ENCODE data around the gene RPL36. TPM values are rescaled to one million over a fixed set of nuclear protein-coding genes. Genes with fewer than 3 reads are reported as not detected.
"Not testable (repeated sequence)": the region's sequence is repeated elsewhere in the genome, so short reads cannot be mapped to it uniquely, and the experiment has no call there.

RPL36 gene
- polyA plus RNA-seq, 2 of the 4 experiments (the other 2 are of a cell fraction), result 368 to 1,385 TPM

- no peak for TF ChIP-seq USF2 (IDR thresholded peaks at IDR 0.05)
- peak; percentile 62 for TF ChIP-seq CTCF (IDR thresholded peaks at IDR 0.05)
- no peak for TF ChIP-seq EHMT2 (IDR thresholded peaks at IDR 0.05; ENCODE audit: low read depth)
- no peak for TF ChIP-seq POLR2AphosphoS2 (conservative IDR thresholded peaks at IDR 0.05; ENCODE audit: low read length)
Measured at GRCh38 chr19:5686647-5687359, 3.3 kb upstream of the RPL36 start (continued).

- TF ChIP-seq, protein P1, sequence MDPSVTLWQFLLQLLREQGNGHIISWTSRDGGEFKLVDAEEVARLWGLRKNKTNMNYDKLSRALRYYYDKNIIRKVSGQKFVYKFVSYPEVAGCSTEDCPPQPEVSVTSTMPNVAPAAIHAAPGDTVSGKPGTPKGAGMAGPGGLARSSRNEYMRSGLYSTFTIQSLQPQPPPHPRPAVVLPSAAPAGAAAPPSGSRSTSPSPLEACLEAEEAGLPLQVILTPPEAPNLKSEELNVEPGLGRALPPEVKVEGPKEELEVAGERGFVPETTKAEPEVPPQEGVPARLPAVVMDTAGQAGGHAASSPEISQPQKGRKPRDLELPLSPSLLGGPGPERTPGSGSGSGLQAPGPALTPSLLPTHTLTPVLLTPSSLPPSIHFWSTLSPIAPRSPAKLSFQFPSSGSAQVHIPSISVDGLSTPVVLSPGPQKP (IDR thresholded peaks at IDR 0.05; ENCODE audit: low read depth, low read length), result no peak
- TF ChIP-seq ZFP36 (IDR thresholded peaks at IDR 0.05; ENCODE audit: borderline replicate concordance, partially characterized antibody), result peak; percentile 98
- FAIRE-seq, result no peak
Measured at GRCh38 chr19:5687360-5688198, 2.5 kb upstream of the RPL36 start.

DNA sequence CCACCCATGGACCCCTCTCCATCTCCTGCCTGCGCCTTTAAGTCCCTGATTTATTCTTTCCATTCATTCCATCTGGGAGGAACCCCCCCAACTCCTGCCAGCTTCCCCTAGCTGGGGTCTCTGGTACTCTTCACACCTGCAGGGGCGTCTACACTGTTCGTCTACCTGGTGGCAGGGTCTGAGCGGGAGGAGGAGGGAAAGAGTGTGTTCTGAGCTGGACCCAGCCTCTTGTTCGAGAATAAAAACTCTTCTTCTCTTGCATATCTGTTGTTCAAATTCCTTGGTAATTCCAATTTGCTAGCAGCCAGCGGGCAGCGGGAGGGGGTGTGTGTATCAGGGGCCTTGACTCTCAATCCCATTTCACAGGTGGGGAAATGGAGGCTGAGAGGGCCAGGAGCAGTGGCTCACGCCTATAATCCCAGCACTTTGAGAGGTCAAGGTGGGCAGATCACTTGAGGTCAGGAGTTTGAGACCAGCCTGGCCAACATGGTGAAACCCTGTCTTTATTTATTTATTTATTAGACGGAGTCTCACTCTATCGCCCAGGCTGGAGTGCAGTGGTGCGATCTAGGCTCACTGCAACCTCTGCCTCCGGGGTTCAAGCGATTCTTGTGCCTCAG lies 1.7 kb upstream of the RPL36 start:
- FAIRE-seq; H3K27ac ChIP-seq; H3K9me3 ChIP-seq; H3K4me2 ChIP-seq; H3K4me3 ChIP-seq; ATAC-seq; DNase-seq (ENCODE audit: low read depth in 1 of 2, low spot score in 1 of 2); POLR2A ChIA-PET: not testable (repeated sequence)
- WGBS (ENCODE audit: missing lambda C conversion rate), result 94% methylated on average over 13 of the region's 13 CpGs
- H3K4me1 ChIP-seq, result peaks cover 13% of the 10 kb centered on the region
- CTCF ChIA-PET, result interaction anchor here (0.6 to 2.3 kb wide), 6 partner anchors 9 to 640 kb away, joined by 3 to 14 read pairs (median 5); no protein-coding TSS in a partner anchor

More at GRCh38 chr19:5687360-5688198, 2.5 kb upstream of the RPL36 start:
- H3K4me1 ChIP-seq, result peaks cover 10% of the 10 kb centered on the region
- H3K9me3 ChIP-seq, result no peaks in the 10 kb centered on the region
- no peak overlapping the region; the same call in 2 of the 3 replicates for H3K4me3 ChIP-seq
- ATAC-seq (no peak), DNase-seq (ENCODE audit: low read depth in 1 of 2, low spot score in 1 of 2) (no peak)
- ChIA-PET CTCF (interaction anchor here (1.0 to 1.9 kb wide), 7 partner anchors 10 to 639 kb away, joined by 3 to 9 read pairs (median 5); no protein-coding TSS in a partner anchor), POLR2A (interaction anchor here (0.7 to 1.5 kb wide), 5 partner anchors 12 to 217 kb away, joined by 3 to 8 read pairs (median 5); partner anchors contain the start of genes CATSPERD, LONP1, SAFB and SAFB2)
- H3K4me2 ChIP-seq, result peak overlapping the region; percentile 70
- WGBS (ENCODE audit: missing lambda C conversion rate), result 69% methylated on average over 26 of the region's 76 CpGs
- H3K27ac ChIP-seq, result peak overlapping the region in 1 of 2 experiments; percentile 65; a peak in 2 of 6 replicates

DNA sequence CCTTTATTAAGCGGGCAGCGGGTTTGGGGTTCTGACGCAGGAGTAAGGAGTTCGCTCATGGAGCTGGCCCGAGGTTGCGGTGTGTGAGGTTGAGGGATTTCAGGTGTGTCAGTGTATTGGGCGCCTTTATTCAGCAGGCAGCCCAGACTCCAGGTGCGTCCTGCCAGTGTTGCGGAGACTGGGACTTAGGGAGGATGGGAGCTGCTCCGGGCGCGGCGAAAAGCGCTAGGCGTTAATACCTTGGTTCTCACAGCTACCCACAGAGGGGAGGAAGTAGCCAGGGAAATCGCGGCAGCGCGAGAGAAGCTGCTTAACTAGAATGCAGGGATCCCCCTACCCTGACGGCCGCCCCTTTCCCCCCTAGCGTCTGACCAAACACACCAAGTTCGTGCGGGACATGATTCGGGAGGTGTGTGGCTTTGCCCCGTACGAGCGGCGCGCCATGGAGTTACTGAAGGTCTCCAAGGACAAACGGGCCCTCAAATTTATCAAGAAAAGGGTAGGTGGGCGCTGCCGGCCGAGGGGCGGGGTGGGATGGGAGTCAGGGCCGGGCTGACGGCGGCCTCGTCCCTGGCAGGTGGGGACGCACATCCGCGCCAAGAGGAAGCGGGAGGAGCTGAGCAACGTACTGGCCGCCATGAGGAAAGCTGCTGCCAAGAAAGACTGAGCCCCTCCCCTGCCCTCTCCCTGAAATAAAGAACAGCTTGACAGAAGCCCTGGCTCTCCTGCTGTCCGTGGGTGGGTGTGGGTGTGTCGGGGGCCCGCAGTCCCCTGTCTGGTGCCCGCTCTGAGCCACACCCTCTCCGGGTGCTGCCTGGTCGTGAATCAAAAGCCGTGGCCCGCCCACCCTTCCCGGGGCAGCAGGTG lies 1.1 kb downstream of the RPL36 start:
- Histone ChIP-seq H3K9me3 (no peaks in the 10 kb centered on the region), H3K4me1 (peaks cover 13% of the 10 kb centered on the region), H3K4me3 (peak overlapping the region; percentile 92), H3K4me2 (peak overlapping the region; percentile 88), H3K27ac (peak overlapping the region; percentile 93 to 97)
- 9% methylated on average over 19 of the region's 54 CpGs for WGBS (ENCODE audit: missing lambda C conversion rate)
- POLR2A ChIA-PET, result interaction anchor here (0.6 to 3.0 kb wide), 5 partner anchors 28 to 213 kb away, joined by 3 to 45 read pairs (median 6); partner anchors contain the start of genes CATSPERD, LONP1, SAFB and SAFB2
- peak; percentile 50 to 67; a peak in 4 of 5 replicates for TF ChIP-seq JUN (IDR thresholded peaks at IDR 0.05)
- TF ChIP-seq KDM5A (IDR thresholded peaks at IDR 0.05), result no peak
- CTCF ChIA-PET, result interaction anchor here (0.7 to 1.6 kb wide), 6 partner anchors 10 to 643 kb away, joined by 3 to 4 read pairs (median 4); no protein-coding TSS in a partner anchor
- no peak for ATAC-seq
- DNase-seq (ENCODE audit: low read depth in 1 of 2, low spot score in 1 of 2), result peak in 1 of 2 experiments; percentile 48
- no peak for FAIRE-seq
